Measurements from ENCODE around the gene ASB15.
A peak's percentile ranks its signal among the peaks of the same experiment; 100 is the strongest.

The ASB15 gene

DNA sequence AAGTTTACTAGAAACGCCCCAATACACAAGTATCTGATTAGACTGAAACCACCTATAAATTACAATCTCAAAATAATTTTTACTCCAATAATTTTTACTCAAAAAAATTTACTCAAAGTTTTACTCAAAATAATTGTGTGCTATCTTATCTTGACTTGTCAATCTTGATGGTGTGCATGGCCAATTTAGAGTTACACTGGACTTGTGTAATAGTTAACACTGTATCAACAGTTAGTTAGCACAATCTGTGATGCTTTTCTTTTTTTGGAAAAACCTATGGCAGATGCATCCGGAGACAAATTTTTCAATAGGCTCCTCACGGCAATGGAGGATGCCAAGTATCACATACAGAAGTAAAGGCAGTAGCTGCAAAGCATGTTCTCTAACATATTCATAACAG, 79.0 kb downstream of the ASB15 start:
- TF ChIP-seq, protein P1, sequence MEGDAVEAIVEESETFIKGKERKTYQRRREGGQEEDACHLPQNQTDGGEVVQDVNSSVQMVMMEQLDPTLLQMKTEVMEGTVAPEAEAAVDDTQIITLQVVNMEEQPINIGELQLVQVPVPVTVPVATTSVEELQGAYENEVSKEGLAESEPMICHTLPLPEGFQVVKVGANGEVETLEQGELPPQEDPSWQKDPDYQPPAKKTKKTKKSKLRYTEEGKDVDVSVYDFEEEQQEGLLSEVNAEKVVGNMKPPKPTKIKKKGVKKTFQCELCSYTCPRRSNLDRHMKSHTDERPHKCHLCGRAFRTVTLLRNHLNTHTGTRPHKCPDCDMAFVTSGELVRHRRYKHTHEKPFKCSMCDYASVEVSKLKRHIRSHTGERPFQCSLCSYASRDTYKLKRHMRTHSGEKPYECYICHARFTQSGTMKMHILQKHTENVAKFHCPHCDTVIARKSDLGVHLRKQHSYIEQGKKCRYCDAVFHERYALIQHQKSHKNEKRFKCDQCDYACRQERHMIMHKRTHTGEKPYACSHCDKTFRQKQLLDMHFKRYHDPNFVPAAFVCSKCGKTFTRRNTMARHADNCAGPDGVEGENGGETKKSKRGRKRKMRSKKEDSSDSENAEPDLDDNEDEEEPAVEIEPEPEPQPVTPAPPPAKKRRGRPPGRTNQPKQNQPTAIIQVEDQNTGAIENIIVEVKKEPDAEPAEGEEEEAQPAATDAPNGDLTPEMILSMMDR (IDR thresholded peaks at IDR 0.05; ENCODE audit: borderline replicate concordance, extremely low read depth, low read length, poor library complexity, severe bottlenecking) = no peak
- no peak for TF ChIP-seq EZH2 (IDR thresholded peaks at IDR 0.05; ENCODE audit: borderline replicate concordance, low read depth, low read length, severe bottlenecking)
- no peaks in the 10 kb centered on the region for H3K79me2 ChIP-seq (ENCODE audit: insufficient read depth, low read length)
- H3K9me3 ChIP-seq (ENCODE audit: insufficient read depth, low read length, severe bottlenecking) = no peaks in the 10 kb centered on the region
- no peak overlapping the region for H3K4me2 ChIP-seq (ENCODE audit: insufficient read depth, low read length)
- no peak overlapping the region for H3K9ac ChIP-seq (ENCODE audit: low read depth, low read length)
- H2AFZ ChIP-seq (ENCODE audit: low read depth, low read length) = no peak overlapping the region
- ATAC-seq (ENCODE audit: insufficient read depth, low read depth) (no peak), DNase-seq (no peak)
- no peaks in the 10 kb centered on the region for H3K27me3 ChIP-seq (ENCODE audit: insufficient read depth, low read length, poor library complexity)
- no peaks in the 10 kb centered on the region for H4K20me1 ChIP-seq (ENCODE audit: insufficient read depth, low read length)
- H3K36me3 ChIP-seq (ENCODE audit: insufficient read depth, low read length) = peaks cover 32% of the 10 kb centered on the region
- no peak overlapping the region for H3K27ac ChIP-seq (ENCODE audit: low read length)
- no peak overlapping the region for H3K4me3 ChIP-seq (ENCODE audit: low read depth in 1 of 2, low read length in 2 of 2)
- no peaks in the 10 kb centered on the region for H3K4me1 ChIP-seq (ENCODE audit: insufficient read depth, low read length)

DNA sequence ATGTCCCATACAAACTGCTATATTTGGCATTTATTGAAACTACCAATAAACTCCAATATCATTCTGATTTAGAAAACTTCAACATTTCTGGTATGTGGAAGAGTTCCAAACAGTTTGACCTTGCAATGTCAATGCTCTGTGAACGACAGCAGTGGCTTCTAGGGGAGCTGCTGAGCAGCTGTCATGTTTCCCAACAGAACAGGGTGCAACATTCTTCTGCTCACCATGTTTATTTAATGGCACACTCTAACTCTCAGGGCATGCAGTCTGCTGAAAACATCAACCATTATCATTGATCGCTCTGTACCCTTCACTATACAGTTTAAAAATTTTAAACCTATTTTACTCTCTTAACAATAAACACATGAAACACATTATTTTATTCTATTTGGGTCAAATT, 79.9 kb downstream of the ASB15 start:
- TF ChIP-seq EZH2 (IDR thresholded peaks at IDR 0.05; ENCODE audit: borderline replicate concordance, low read depth, low read length, severe bottlenecking) = no peak
- TF ChIP-seq, protein P1 (IDR thresholded peaks at IDR 0.05; ENCODE audit: borderline replicate concordance, extremely low read depth, low read length, poor library complexity, severe bottlenecking) = no peak
- Histone ChIP-seq H3K4me3 (ENCODE audit: low read depth in 1 of 2, low read length in 2 of 2) (no peak overlapping the region), H3K36me3 (ENCODE audit: insufficient read depth, low read length) (peaks cover 32% of the 10 kb centered on the region), H3K79me2 (ENCODE audit: insufficient read depth, low read length) (no peaks in the 10 kb centered on the region), H3K4me2 (ENCODE audit: insufficient read depth, low read length) (no peak overlapping the region), H2AFZ (ENCODE audit: low read depth, low read length) (no peak overlapping the region), H3K27me3 (ENCODE audit: insufficient read depth, low read length, poor library complexity) (no peaks in the 10 kb centered on the region), H3K4me1 (ENCODE audit: insufficient read depth, low read length) (no peaks in the 10 kb centered on the region), H3K9ac (ENCODE audit: low read depth, low read length) (no peak overlapping the region), H3K27ac (ENCODE audit: low read length) (no peak overlapping the region), H4K20me1 (ENCODE audit: insufficient read depth, low read length) (no peaks in the 10 kb centered on the region), H3K9me3 (ENCODE audit: insufficient read depth, low read length, severe bottlenecking) (no peaks in the 10 kb centered on the region)
- DNase-seq (no peak), ATAC-seq (ENCODE audit: insufficient read depth, low read depth) (no peak)

DNA sequence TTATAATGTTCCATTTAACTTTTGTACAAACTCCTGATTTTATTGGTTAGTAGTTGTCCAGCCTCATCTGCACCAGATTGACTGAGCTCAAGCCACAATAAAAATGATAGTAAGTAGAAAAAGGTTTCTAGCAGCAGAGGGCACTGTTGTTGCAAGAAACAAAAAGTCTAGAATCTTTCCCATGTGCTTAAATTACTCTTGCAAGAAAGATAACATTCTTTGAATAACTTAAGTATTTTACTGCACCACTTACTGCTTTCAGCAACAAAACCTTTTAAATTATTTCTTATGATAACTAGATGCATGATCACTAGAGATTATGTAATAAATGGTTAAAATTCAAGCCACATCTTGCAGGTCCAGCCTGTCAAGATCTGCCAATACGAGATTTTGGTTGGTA, 81.1 kb downstream of the ASB15 start:
- Histone ChIP-seq H3K9ac (ENCODE audit: low read depth, low read length) (no peak overlapping the region), H3K79me2 (ENCODE audit: insufficient read depth, low read length) (no peaks in the 10 kb centered on the region), H3K9me3 (ENCODE audit: insufficient read depth, low read length, severe bottlenecking) (no peaks in the 10 kb centered on the region), H3K27ac (ENCODE audit: low read length) (no peak overlapping the region), H3K4me2 (ENCODE audit: insufficient read depth, low read length) (no peak overlapping the region), H3K27me3 (ENCODE audit: insufficient read depth, low read length, poor library complexity) (no peaks in the 10 kb centered on the region), H3K36me3 (ENCODE audit: insufficient read depth, low read length) (peaks cover 37% of the 10 kb centered on the region), H2AFZ (ENCODE audit: low read depth, low read length) (no peak overlapping the region), H4K20me1 (ENCODE audit: insufficient read depth, low read length) (no peaks in the 10 kb centered on the region), H3K4me3 (ENCODE audit: low read depth in 1 of 2, low read length in 2 of 2) (no peak overlapping the region), H3K4me1 (ENCODE audit: insufficient read depth, low read length) (no peaks in the 10 kb centered on the region)
- peak; percentile 30 for DNase-seq
- TF ChIP-seq, protein P1 (IDR thresholded peaks at IDR 0.05; ENCODE audit: borderline replicate concordance, extremely low read depth, low read length, poor library complexity, severe bottlenecking) = peak; percentile 67
- TF ChIP-seq EZH2 (IDR thresholded peaks at IDR 0.05; ENCODE audit: borderline replicate concordance, low read depth, low read length, severe bottlenecking) = no peak
- peak; percentile 74 for ATAC-seq (ENCODE audit: insufficient read depth, low read depth)

DNA sequence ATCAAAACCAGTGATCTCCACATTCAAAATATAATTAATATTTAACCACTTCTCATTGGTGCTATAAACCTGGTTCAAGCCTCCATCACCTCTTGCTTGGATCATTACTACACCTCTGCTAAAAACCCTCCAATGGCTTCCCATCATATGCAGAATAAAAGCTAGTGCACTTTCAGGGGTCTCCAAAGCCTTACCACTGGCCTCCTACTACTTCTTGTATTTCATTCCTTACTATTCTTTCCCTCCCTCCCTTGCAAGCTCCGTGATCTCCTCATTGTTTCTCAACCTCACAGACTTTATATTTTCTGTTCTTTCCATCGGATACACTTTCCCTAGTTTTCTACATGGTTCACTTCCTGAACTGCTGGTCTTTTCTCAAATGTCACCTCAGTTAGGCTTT, 85.5 kb downstream of the ASB15 start:
- H3K27ac ChIP-seq (ENCODE audit: low read length) = no peak overlapping the region
- H2AFZ ChIP-seq (ENCODE audit: low read depth, low read length) = no peak overlapping the region
- H3K79me2 ChIP-seq (ENCODE audit: insufficient read depth, low read length) = no peaks in the 10 kb centered on the region; the same call in 1 of the 2 replicates
- no peaks in the 10 kb centered on the region for H3K9me3 ChIP-seq (ENCODE audit: insufficient read depth, low read length, severe bottlenecking)
- H3K4me1 ChIP-seq (ENCODE audit: insufficient read depth, low read length) = no peaks in the 10 kb centered on the region
- no peak overlapping the region for H3K4me3 ChIP-seq (ENCODE audit: low read depth in 1 of 2, low read length in 2 of 2)
- DNase-seq = no peak
- TF ChIP-seq, protein P1 (IDR thresholded peaks at IDR 0.05; ENCODE audit: borderline replicate concordance, extremely low read depth, low read length, poor library complexity, severe bottlenecking) = no peak
- no peak for TF ChIP-seq EZH2 (IDR thresholded peaks at IDR 0.05; ENCODE audit: borderline replicate concordance, low read depth, low read length, severe bottlenecking)
- no peak overlapping the region for H3K9ac ChIP-seq (ENCODE audit: low read depth, low read length)
- H3K27me3 ChIP-seq (ENCODE audit: insufficient read depth, low read length, poor library complexity) = no peaks in the 10 kb centered on the region
- no peak overlapping the region for H3K4me2 ChIP-seq (ENCODE audit: insufficient read depth, low read length)
- ATAC-seq (ENCODE audit: insufficient read depth, low read depth) = no peak
- H4K20me1 ChIP-seq (ENCODE audit: insufficient read depth, low read length) = no peaks in the 10 kb centered on the region
- H3K36me3 ChIP-seq (ENCODE audit: insufficient read depth, low read length) = peaks cover 65% of the 10 kb centered on the region
